Uterus (tissue), 4 donors: ENCODE measurements around the gene ATMIN. TPM values are rescaled to one million over a fixed set of nuclear protein-coding genes. Genes with fewer than 3 reads are reported as not detected.

Experiments used
- DNase-seq, 2 donors: peaks; one replicate each; pipeline ENCODE4 v3.0.0-alpha.2; 2019 to 2020
- H3K27ac ChIP-seq, 2 donors: fragments of 200-600 bp; sonication (generic); 1 replicate in 1 of 2; 2 replicates in 1 of 2; pipeline ENCODE4 v1.5.1; 2016 to 2018
- H3K27me3 ChIP-seq, 2 donors: fragments of 200-600 bp; sonication (generic); one replicate each; pipeline ENCODE4 v1.5.1; 2018 to 2019; ENCODE audit warnings: control low read depth in 1 of 2
- H3K36me3 ChIP-seq, 2 donors: fragments of 200-600 bp; sonication (generic); one replicate each; pipeline ENCODE4 v1.5.1; 2019; ENCODE audit warnings: control low read depth in 1 of 2
- H3K4me1 ChIP-seq, 2 donors: fragments of 200-600 bp; sonication (generic); one replicate each; pipeline ENCODE4 v1.5.1; 2018 to 2019; ENCODE audit warnings: control low read depth in 1 of 2
- H3K4me3 ChIP-seq, 2 donors: fragments of 200-600 bp; sonication (generic); 1 replicate in 1 of 2; 2 replicates in 1 of 2; pipeline ENCODE4 v1.5.1; 2018 to 2019; ENCODE audit warnings: mild to moderate bottlenecking in 1 of 2
- H3K9me3 ChIP-seq, 2 donors: fragments of 200-600 bp; sonication (generic); one replicate each; pipeline ENCODE4 v1.5.1; 2019; ENCODE audit warnings: control low read depth in 1 of 2
- CTCF ChIP-seq, 4 experiments: fragments of 200-600 bp in 2 of 4; fragments of 450-650 bp in 2 of 4; sonication (generic) in 2 of 4; IDR thresholded peaks; one replicate each; pipeline ENCODE4 v1.5.1; 2016 to 2019; ENCODE audit warnings: antibody characterized with exemption in 4 of 4, mild to moderate bottlenecking in 2 of 4, moderate library complexity in 1 of 4
- POLR2A ChIP-seq, 2 donors: fragments of 450-650 bp; IDR thresholded peaks; one replicate each; pipeline ENCODE4 v1.6.1; 2016; ENCODE audit warnings: antibody characterized with exemption in 2 of 2, mild to moderate bottlenecking in 1 of 2, moderate library complexity in 1 of 2
- intact Hi-C: fragments of 100-400 bp; cut with DNase I; formaldehyde crosslinking; loops from one replicate; pipeline ENCODE4 v1.15.1; 2023; ENCODE audit warnings: low total_unique reads
- total RNA-seq, 4 donors: library from RNA; depleted of rRNA in 3 of 4; stranded (reverse); fragments of >200 nt in 3 of 4; gene quantifications; one replicate each; pipeline versions ENCODE4 v1.1.0 to v1.2.4, GENCODE V29; 2014 to 2023
- donor health status: DM: yes; HTN: yes; CAD: no.

The ATMIN gene
- total RNA-seq, 4 donors from 2014 or later, result 17.2 to 51.8 (median 29.8) TPM

DNA sequence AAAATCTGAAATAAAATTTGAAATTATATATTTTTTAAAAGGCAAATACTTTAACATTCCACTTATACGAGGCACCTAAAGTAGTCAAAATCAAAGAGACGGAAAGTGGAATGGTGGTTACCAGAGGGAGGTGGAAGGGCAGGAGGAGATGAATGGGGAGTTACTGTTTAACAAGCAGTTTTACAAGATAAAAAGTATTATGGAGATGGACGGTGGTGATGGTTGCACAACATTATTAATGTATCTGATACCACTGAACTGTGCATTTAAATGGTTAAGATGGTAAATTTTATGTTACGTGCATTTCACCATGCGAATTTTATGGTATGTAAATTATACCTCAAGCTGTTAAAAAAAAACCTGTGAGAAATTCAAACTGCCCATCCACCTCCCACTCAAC lies 34.3 kb upstream of the ATMIN start:
- DNase-seq, result no peak
- intact Hi-C loops, result loop anchor here (10.0 kb wide), 1 partner anchor 67 kb away; no protein-coding TSS in a partner anchor
- H3K4me1 ChIP-seq, result peaks cover 4 to 5% of the 10 kb centered on the region in 2 donors
- H3K9me3 ChIP-seq, result no peaks in the 10 kb centered on the region
- H3K27me3 ChIP-seq, result no peaks in the 10 kb centered on the region
- TF ChIP-seq CTCF (IDR thresholded peaks at IDR 0.05) (no peak), POLR2A (IDR thresholded peaks at IDR 0.05) (no peak)
- H3K27ac ChIP-seq, result no peak overlapping the region
- no peak overlapping the region for H3K4me3 ChIP-seq
- H3K36me3 ChIP-seq, result no peaks in the 10 kb centered on the region

- Histone ChIP-seq H3K4me1 (peaks cover 4 to 5% of the 10 kb centered on the region in 2 donors), H3K4me3 (no peak overlapping the region), H3K27me3 (no peaks in the 10 kb centered on the region), H3K36me3 (no peaks in the 10 kb centered on the region), H3K27ac (no peak overlapping the region), H3K9me3 (no peaks in the 10 kb centered on the region)
- TF ChIP-seq POLR2A (IDR thresholded peaks at IDR 0.05), result no peak
- TF ChIP-seq CTCF (IDR thresholded peaks at IDR 0.05), result no peak
- intact Hi-C loops, result loop anchor here (10.0 kb wide), 1 partner anchor 68 kb away; no protein-coding TSS in a partner anchor
- DNase-seq, result no peak
Measured at GRCh38 chr16:81003064-81003463, 32.6 kb upstream of the ATMIN start.

DNA sequence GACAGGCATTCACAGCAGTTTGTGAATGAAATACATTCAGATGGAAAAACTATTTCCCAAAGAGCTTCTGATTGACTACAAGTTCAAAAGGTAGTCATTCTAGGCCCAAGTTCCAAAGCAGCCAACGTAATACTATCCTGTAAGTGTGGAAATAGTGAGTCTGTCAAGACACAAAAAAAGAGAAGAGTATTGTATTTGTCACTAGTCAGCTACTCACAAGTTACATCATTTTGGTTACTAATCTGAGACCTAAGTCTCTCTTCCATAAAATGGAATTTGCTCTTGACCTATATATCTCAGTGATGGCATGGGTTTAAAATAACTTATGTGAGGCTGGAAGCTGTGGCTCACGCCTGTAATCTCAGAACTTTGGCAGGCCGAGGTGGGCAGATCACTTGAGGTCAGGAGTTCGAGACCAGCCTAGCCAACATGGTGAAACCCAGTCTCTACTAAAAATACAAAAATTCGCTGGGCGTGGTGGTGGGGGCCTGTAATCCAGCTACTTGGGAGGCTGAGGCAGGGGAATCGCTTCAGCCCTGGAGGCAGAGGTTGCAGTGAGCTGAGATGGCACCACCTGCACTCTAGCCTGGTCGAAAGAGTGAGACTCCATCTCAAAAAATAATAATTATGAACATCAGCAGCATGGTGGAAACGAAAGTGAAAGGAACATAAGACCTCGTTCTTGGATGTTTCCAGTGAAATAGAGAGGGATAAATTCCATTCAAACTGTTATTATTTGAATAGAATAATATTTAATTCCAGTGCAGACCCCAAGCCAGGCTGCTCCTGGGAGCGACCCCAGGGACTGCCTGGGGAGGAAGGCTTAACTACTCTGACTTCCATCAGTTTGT lies 31.8 kb upstream of the ATMIN start:
- Histone ChIP-seq H3K4me3 (no peak overlapping the region), H3K4me1 (peaks cover 4 to 5% of the 10 kb centered on the region in 2 donors), H3K9me3 (no peaks in the 10 kb centered on the region), H3K36me3 (no peaks in the 10 kb centered on the region), H3K27ac (peak overlapping the region; percentile 10 to 67), H3K27me3 (no peaks in the 10 kb centered on the region)
- DNase-seq, result no peak
- TF ChIP-seq POLR2A (IDR thresholded peaks at IDR 0.05) (no peak), CTCF (IDR thresholded peaks at IDR 0.05) (no peak)
- intact Hi-C loops, result loop anchor here (10.0 kb wide), 1 partner anchor 69 kb away; no protein-coding TSS in a partner anchor

DNA sequence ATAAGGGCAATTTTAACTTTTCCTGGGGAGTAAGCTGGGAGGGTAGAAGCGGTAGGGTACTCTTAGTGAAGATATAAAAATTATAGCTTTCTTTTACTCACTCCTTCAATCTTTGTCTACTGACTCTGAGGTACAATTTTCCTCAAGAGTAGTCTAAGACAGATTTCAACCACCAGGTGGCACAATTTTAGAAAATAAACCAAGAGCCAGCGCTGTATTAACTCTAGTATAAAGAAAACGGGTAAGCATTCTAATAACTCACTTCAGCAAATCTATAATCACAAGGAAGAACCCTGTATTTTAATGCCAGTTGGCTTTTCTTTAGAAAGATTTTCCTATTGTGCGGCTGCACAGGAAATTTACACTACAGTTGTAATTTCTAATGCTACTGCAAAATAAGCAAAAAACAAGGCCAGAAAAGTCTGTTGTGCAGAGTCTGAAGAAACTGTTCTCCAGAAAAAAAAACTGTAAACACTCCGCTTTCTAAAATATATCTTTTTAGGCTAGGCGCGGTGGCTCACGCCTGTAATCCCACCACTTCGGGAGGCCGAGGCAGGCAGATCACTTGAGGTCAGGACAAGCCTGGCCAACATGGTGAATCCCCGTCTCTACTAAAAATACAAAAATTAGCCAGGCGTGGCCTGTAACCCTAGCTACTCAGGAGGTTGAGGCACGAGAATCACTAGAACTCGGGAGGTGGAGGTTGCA lies 30.8 kb upstream of the ATMIN start:
- TF ChIP-seq CTCF (IDR thresholded peaks at IDR 0.05) (peak; percentile 52 to 65 (median 52)), POLR2A (IDR thresholded peaks at IDR 0.05) (no peak)
- no peaks in the 10 kb centered on the region for H3K27me3 ChIP-seq
- H3K27ac ChIP-seq, result peak overlapping the region; percentile 10 to 67
- no peaks in the 10 kb centered on the region for H3K36me3 ChIP-seq
- intact Hi-C loops, result loop anchor here (10.0 kb wide), 1 partner anchor 70 kb away; no protein-coding TSS in a partner anchor
- H3K9me3 ChIP-seq, result no peaks in the 10 kb centered on the region
- peak in 1 of 2 donors; percentile 24 for DNase-seq
- H3K4me1 ChIP-seq, result peaks cover 4 to 5% of the 10 kb centered on the region in 2 donors
- no peak overlapping the region for H3K4me3 ChIP-seq
